Heart left ventricle (tissue), 16 donors: ENCODE data around the gene TTC8. TPM values are rescaled to one million over a fixed set of nuclear protein-coding genes. Genes with fewer than 3 reads are reported as not detected.

Experiments
- ATAC-seq, 4 donors: fragments of 200-7000 bp; cut with Tn5 transposase; one replicate each; pipeline ENCODE4 v1.9.1; 2020 to 2022; ENCODE audit warnings: moderate library complexity in 4 of 4, mild to moderate bottlenecking in 3 of 4, moderate number of reproducible peaks in 1 of 4
- DNase-seq, 5 donors: peaks; one replicate each; pipeline ENCODE4 v3.0.0-alpha.2; 2020
- H3K27ac ChIP-seq, 12 donors: fragments of 200-600 bp; sonication (generic) in 4 of 12; one replicate each; pipeline versions ENCODE4 v1.5.0 to v1.8.0; 2016 to 2022; ENCODE audit warnings: mild to moderate bottlenecking in 2 of 12
- H3K27me3 ChIP-seq, 9 donors: fragments of 200-600 bp; sonication (generic) in 2 of 9; one replicate each; pipeline versions ENCODE4 v1.5.1 to v1.8.0; 2016 to 2022; ENCODE audit warnings: mild to moderate bottlenecking in 3 of 9
- H3K36me3 ChIP-seq, 9 donors: fragments of 200-600 bp; sonication (generic) in 2 of 9; one replicate each; pipeline versions ENCODE4 v1.5.0 to v1.8.0; 2018 to 2022; ENCODE audit warnings: mild to moderate bottlenecking in 2 of 9
- H3K4me1 ChIP-seq, 12 donors: fragments of 200-600 bp; sonication (generic) in 4 of 12; one replicate each; pipeline versions ENCODE4 v1.5.0 to v1.8.0; 2016 to 2022; ENCODE audit warnings: mild to moderate bottlenecking in 3 of 12
- H3K4me3 ChIP-seq, 12 donors: fragments of 200-600 bp; sonication (generic) in 4 of 12; one replicate each; pipeline versions ENCODE4 v1.5.0 to v1.8.0; 2017 to 2022; ENCODE audit warnings: mild to moderate bottlenecking in 9 of 12, moderate library complexity in 4 of 12
- H3K9me3 ChIP-seq, 12 donors: fragments of 200-600 bp; sonication (generic) in 4 of 12; one replicate each; pipeline versions ENCODE4 v1.5.0 to v1.8.0; 2016 to 2022; ENCODE audit warnings: mild to moderate bottlenecking in 1 of 12
- POLR2A ChIP-seq, 2 donors: fragments of 450-650 bp; IDR thresholded peaks; one replicate each; pipeline ENCODE4 v1.6.1; 2017; ENCODE audit warnings: antibody characterized with exemption in 2 of 2, mild to moderate bottlenecking in 2 of 2, moderate library complexity in 2 of 2
- WGBS, 4 donors: extraction: QIAGEN DNeasy Blood & Tissue Kit in 2 of 4; methylation state at CpG; one replicate each; pipeline versions ENCODE4 v1.1.5 to v1.1.7; 2013 to 2018; 5-methylcytosine and 5-hydroxymethylcytosine counted together
- intact Hi-C, 10 donors: fragments of 100-400 bp; cut with DNase I; formaldehyde crosslinking; loops; one replicate each; pipeline versions ENCODE4 v1.11.1 to v1.14.2; 2022
- polyA plus RNA-seq, 2 donors: library from polyadenylated mRNA; stranded (reverse); fragments of 200-250 nt; gene quantifications; one replicate each; pipeline ENCODE4 v1.2.3, GENCODE V29; 2013
- total RNA-seq, 9 donors: library from RNA; depleted of rRNA in 2 of 9; stranded (reverse); fragments of >200 nt in 2 of 9; fragmentation: NEBNext Ultra II Directional in 3 of 9; extraction: Animal tissue kit (Norgen Biotek cat#: 25700) in 3 of 9; gene quantifications; one replicate each; pipeline versions ENCODE4 v1.1.0 to v1.2.4, GENCODE V29; 2016 to 2023
- TF ChIP-seq, protein P1 (sequence below), 12 donors: fragments of 200-600 bp; sonication (generic) in 4 of 12; IDR thresholded peaks; one replicate each; pipeline versions ENCODE4 v1.5.0 to v1.8.0; 2018 to 2022; ENCODE audit warnings: antibody characterized with exemption in 12 of 12, mild to moderate bottlenecking in 5 of 12
- donor health status: ischemic (EF 13 %, LVEDD 7.1; RV severe dilation, severe dysfunction).
- donor health status: healthy with polysubstance abuse.
- donor health status: DM: no; HTN: yes; CAD: no.
- donor health status: DM: no; HTN: no; CAD: no.
- donor health status: ischemic (EF 25% LVEDD 6.9; RV normal size, moderate dysfunction).
- donor health status: ischemic (EF 25% LVEDD 5.7; RV mildly dilated, moderate dysfunction).
- donor health status: healthy.
- donor health status: DM: yes; HTN: yes; CAD: no.
- donor health status: ischemic (EF 35%, LVEDD 5.7; RV mildly dilated, moderate dysfunction).
- donor health status: nonischemic (EF 11% LVEDD 7.7; RV severe dilation, severe dysfunction).
- donor health status: DM: yes; HTN: yes; CAD: no.
- donor health status: PGD.
- donor health status: ischemic (EF 29% LVEDD 5.4; RV normal size, mild dysfunction).
- donor health status: nonischemic (EF 23%, LVEDD 6.1; RV moderate dilation, normal function).

The TTC8 gene
- total and polyA plus RNA-seq, 11 donors = 4.5 to 18.3 (median 11.9) TPM

DNA sequence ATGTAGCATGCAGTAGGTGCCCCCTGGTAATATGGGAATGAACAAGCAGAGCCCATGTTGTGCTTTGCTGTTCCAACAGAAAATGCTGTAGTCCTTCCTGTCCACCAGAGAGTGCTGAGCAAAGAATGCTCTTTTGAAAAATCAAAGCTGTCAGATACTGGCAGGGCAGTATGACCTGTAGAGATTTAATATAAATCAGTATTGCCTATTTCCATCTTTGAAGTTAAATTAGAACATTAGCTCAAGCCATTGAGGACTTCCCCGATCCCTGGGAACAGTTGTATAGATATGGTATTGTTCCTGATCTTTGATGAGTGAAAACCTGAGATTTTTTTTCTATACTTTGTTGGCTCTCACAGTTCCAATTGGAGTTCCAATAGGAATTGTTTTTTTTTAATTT is 13.0 kb downstream of the TTC8 start:
- Histone ChIP-seq H3K4me3 (no peak overlapping the region), H3K4me1 (peaks cover 0 to 25% (median 11%) of the 10 kb centered on the region in 12 donors), H3K27ac (no peak overlapping the region), H3K36me3 (peaks cover 0 to 16% (median 8%) of the 10 kb centered on the region in 9 donors), H3K9me3 (no peaks in the 10 kb centered on the region), H3K27me3 (no peaks in the 10 kb centered on the region)
- intact Hi-C loops = no loop called here
- 94 to 100% (median 97%) methylated on average over 1 of the region's 1 CpG for WGBS, 4 donors
- DNase-seq = no peak
- no peak for TF ChIP-seq POLR2A (IDR thresholded peaks at IDR 0.05)
- TF ChIP-seq, protein P1, sequence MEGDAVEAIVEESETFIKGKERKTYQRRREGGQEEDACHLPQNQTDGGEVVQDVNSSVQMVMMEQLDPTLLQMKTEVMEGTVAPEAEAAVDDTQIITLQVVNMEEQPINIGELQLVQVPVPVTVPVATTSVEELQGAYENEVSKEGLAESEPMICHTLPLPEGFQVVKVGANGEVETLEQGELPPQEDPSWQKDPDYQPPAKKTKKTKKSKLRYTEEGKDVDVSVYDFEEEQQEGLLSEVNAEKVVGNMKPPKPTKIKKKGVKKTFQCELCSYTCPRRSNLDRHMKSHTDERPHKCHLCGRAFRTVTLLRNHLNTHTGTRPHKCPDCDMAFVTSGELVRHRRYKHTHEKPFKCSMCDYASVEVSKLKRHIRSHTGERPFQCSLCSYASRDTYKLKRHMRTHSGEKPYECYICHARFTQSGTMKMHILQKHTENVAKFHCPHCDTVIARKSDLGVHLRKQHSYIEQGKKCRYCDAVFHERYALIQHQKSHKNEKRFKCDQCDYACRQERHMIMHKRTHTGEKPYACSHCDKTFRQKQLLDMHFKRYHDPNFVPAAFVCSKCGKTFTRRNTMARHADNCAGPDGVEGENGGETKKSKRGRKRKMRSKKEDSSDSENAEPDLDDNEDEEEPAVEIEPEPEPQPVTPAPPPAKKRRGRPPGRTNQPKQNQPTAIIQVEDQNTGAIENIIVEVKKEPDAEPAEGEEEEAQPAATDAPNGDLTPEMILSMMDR (IDR thresholded peaks at IDR 0.05) = no peak
- no peak for ATAC-seq

GRCh38 chr14:88838015-88838414 is 13.6 kb downstream of the TTC8 start:
- Histone ChIP-seq H3K27ac (no peak overlapping the region), H3K27me3 (no peaks in the 10 kb centered on the region), H3K4me3 (no peak overlapping the region), H3K36me3 (peaks cover 0 to 20% (median 8%) of the 10 kb centered on the region in 9 donors), H3K4me1 (peaks cover 0 to 25% (median 11%) of the 10 kb centered on the region in 12 donors), H3K9me3 (no peaks in the 10 kb centered on the region)
- DNase-seq (no peak), ATAC-seq (no peak)
- WGBS, 4 donors = 85 to 96% (median 90%) methylated on average over 3 of the region's 3 CpGs
- no peak for TF ChIP-seq POLR2A (IDR thresholded peaks at IDR 0.05)
- TF ChIP-seq, protein P1 (IDR thresholded peaks at IDR 0.05) = no peak
- intact Hi-C loops = no loop called here

DNA sequence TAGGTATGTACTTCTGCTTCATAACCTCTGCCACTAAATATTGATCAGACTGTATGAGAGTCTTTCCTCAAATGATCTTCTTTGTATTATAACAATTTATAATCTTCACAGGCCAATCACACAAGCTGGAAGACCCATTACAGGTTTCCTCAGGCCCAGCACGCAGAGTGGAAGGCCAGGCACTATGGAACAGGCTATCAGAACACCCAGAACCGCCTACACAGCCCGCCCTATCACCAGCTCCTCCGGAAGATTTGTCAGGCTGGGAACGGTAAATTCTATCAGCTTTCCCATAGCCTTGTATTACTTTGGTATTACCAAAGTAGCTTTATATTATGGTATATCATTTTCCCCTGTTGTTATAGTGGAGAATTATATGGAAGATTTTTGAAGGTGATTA is 16.5 kb downstream of the TTC8 start:
- DNase-seq = no peak
- Histone ChIP-seq H3K27ac (no peak overlapping the region), H3K27me3 (no peaks in the 10 kb centered on the region), H3K36me3 (peaks cover 0 to 20% (median 8%) of the 10 kb centered on the region in 9 donors), H3K4me1 (peaks cover 0 to 7% (median 0%) of the 10 kb centered on the region in 12 donors), H3K4me3 (no peak overlapping the region), H3K9me3 (no peaks in the 10 kb centered on the region)
- no peak for TF ChIP-seq POLR2A (IDR thresholded peaks at IDR 0.05)
- TF ChIP-seq, protein P1 (IDR thresholded peaks at IDR 0.05) = no peak
- no peak for ATAC-seq
- intact Hi-C loops = no loop called here
- 87 to 91% (median 89%) methylated on average over 5 of the region's 5 CpGs for WGBS, 4 donors

DNA sequence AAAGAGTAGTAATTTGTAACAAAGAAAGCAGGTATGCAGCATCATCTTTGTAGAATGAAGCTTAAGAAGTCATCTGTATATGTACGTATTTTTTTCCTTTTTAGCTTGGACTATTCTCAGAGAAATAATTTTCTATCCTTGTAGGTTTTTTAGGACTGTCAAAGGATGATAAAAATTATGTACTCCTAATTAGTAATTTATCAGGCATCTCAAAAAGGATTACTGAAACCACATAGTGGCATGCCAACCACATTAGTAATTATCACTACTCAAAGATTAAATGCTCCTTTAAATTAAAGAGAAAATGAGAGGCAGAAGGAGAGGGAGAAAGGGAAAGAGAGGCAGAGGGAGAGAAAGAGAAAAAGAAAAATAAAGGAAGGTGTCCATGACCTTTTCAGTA is 17.3 kb downstream of the TTC8 start:
- no peak for ATAC-seq
- intact Hi-C loops = no loop called here
- no peak overlapping the region for H3K4me3 ChIP-seq
- peaks cover 0 to 21% (median 8%) of the 10 kb centered on the region in 9 donors for H3K36me3 ChIP-seq
- H3K9me3 ChIP-seq = no peaks in the 10 kb centered on the region
- no peak for DNase-seq
- H3K27ac ChIP-seq = no peak overlapping the region
- 94 to 100% (median 97%) methylated on average over 1 of the region's 1 CpG for WGBS, 4 donors
- peaks cover 0 to 7% (median 0%) of the 10 kb centered on the region in 12 donors for H3K4me1 ChIP-seq
- no peaks in the 10 kb centered on the region for H3K27me3 ChIP-seq
- TF ChIP-seq POLR2A (IDR thresholded peaks at IDR 0.05) = no peak
- TF ChIP-seq, protein P1 (IDR thresholded peaks at IDR 0.05) = no peak
